Measurements from ENCODE around the gene ITIH4. TPM values are rescaled to one million over a fixed set of nuclear protein-coding genes. Genes with fewer than 3 reads are reported as not detected.

The ITIH4 gene
- total and polyA plus RNA-seq, 2 of the 13 experiments (the other 11 are each of a cell fraction or from before 2014, with no cell fraction given) = 2.7 to 5.3 TPM

- TF ChIP-seq ARID4A (CRISPR knock-in tag; IDR thresholded peaks at IDR 0.05; ENCODE audit: borderline replicate concordance) (peak; percentile 41; the same call in 1 of the 2 replicates), ATF6 (CRISPR knock-in tag; conservative IDR thresholded peaks at IDR 0.05) (no peak), SOX5 (CRISPR knock-in tag; IDR thresholded peaks at IDR 0.05; ENCODE audit: borderline replicate concordance) (peak; percentile 77), ZBTB4 (CRISPR knock-in tag; IDR thresholded peaks at IDR 0.05; ENCODE audit: borderline replicate concordance) (no peak), TEAD3 (CRISPR knock-in tag; optimal IDR thresholded peaks at IDR 0.05; ENCODE audit: borderline replicate concordance) (no peak), SALL1 (CRISPR knock-in tag; IDR thresholded peaks at IDR 0.05) (peak; percentile 44; the same call in 1 of the 2 replicates), ZNF670 (CRISPR knock-in tag; IDR thresholded peaks at IDR 0.05; ENCODE audit: borderline replicate concordance) (no peak), ZNF264 (CRISPR knock-in tag; IDR thresholded peaks at IDR 0.05) (no peak), SP5 (CRISPR knock-in tag; IDR thresholded peaks at IDR 0.05; ENCODE audit: borderline replicate concordance, low read depth) (peak; percentile 72; the same call in 1 of the 2 replicates), PATZ1 (CRISPR knock-in tag; IDR thresholded peaks at IDR 0.05) (peak; percentile 62), ASH2L (IDR thresholded peaks at IDR 0.05; ENCODE audit: insufficient read length, low read depth, low read length) (no peak), IRF1 (CRISPR knock-in tag; IDR thresholded peaks at IDR 0.05; ENCODE audit: low read depth) (no peak), ZNF567 (CRISPR knock-in tag; IDR thresholded peaks at IDR 0.05; ENCODE audit: borderline replicate concordance) (no peak), TFDP2 (CRISPR knock-in tag; IDR thresholded peaks at IDR 0.05) (no peak), POGZ (CRISPR knock-in tag; IDR thresholded peaks at IDR 0.05) (0 out of 2 replicates have a peak, but pooled peaks have one; percentile 26), ZNF24 (IDR thresholded peaks at IDR 0.05) (no peak)
Measured at GRCh38 chr3:52845157-52845556, 14.7 kb upstream of the ITIH4 start (continued).

Data from HepG2 (cell line).